Activated CD8-positive, alpha-beta T cell treated with anti-CD3 and anti-CD28 coated beads for 36 hours (primary cell): ENCODE data around the gene THADA. TPM values are rescaled to one million over a fixed set of nuclear protein-coding genes. Genes with fewer than 3 reads are reported as not detected.

Experiments used
- ATAC-seq: fragments of 200-7000 bp; cut with Tn5 transposase; one replicate; pipeline ENCODE4 v1.10.0; 2021; ENCODE audit warnings: mild to moderate bottlenecking, moderate library complexity
- CTCF ChIA-PET: fragments of 350-600 bp; sonication (Branson Sonifier 250); formaldehyde crosslinking; loops from one replicate; lab custom pipeline; 2021; ENCODE audit warnings: antibody characterized with exemption; lab: Charles Lee
- POLR2A ChIA-PET: fragments of 350-600 bp; sonication (Branson Sonifier 250); formaldehyde crosslinking; loops from one replicate; lab custom pipeline; 2021; ENCODE audit warnings: antibody characterized with exemption; lab: Charles Lee
- DNase-seq: peaks from one replicate; pipeline ENCODE4 v3.0.0-alpha.2; 2020
- H3K27ac Mint-ChIP-seq: one replicate; pipeline ENCODE4 v1.8.0; 2021; ENCODE audit warnings: mild to moderate bottlenecking, mixed read lengths
- H3K27me3 Mint-ChIP-seq: one replicate; pipeline ENCODE4 v1.8.0; 2021; ENCODE audit warnings: mixed read lengths
- H3K36me3 Mint-ChIP-seq: one replicate; pipeline ENCODE4 v1.8.0; 2021; ENCODE audit warnings: low read depth, mixed read lengths
- H3K4me1 Mint-ChIP-seq: one replicate; pipeline ENCODE4 v1.8.0; 2021; ENCODE audit warnings: low read depth, mixed read lengths
- H3K4me3 Mint-ChIP-seq: one replicate; pipeline ENCODE4 v1.8.0; 2021; ENCODE audit warnings: mild to moderate bottlenecking, moderate library complexity, mixed read lengths
- H3K9me3 Mint-ChIP-seq: one replicate; pipeline ENCODE4 v1.8.0; 2021; ENCODE audit warnings: mixed read lengths
- CTCF ChIP-seq: fragments of 200-600 bp; IDR thresholded peaks from one replicate; pipeline ENCODE4 v1.8.0; 2022; ENCODE audit warnings: antibody characterized with exemption, mild to moderate bottlenecking
- intact Hi-C: fragments of 100-400 bp; cut with micrococcal nuclease; formaldehyde crosslinking; loops from one replicate; pipeline ENCODE4 v1.10.0; 2022
- total RNA-seq, 2 experiments: library from RNA; stranded (reverse); gene quantifications; one replicate each; pipeline ENCODE4 v1.2.3, GENCODE V29; 2021

Gene THADA
- total RNA-seq, 2 experiments from 2014 or later = 31.3 to 31.6 TPM

GRCh38 chr2:43266711-43267111 is 329.1 kb downstream of the THADA start:
- ChIA-PET POLR2A (no interaction called here), CTCF (interaction anchor here (1.7 kb wide), 1 partner anchor 218 kb away, joined by 4 read pairs; no protein-coding TSS in a partner anchor)
- no peak for DNase-seq
- Mint-ChIP-seq H3K9me3 (no peaks in the 10 kb centered on the region), H3K27me3 (no peaks in the 10 kb centered on the region), H3K27ac (no peak overlapping the region), H3K4me1 (peaks cover 9% of the 10 kb centered on the region), H3K36me3 (peaks cover 5% of the 10 kb centered on the region), H3K4me3 (no peak overlapping the region)
- intact Hi-C loops = no loop called here
- ATAC-seq = no peak
- no peak for TF ChIP-seq CTCF

- intact Hi-C loops = no loop called here
- ATAC-seq = no peak
- POLR2A ChIA-PET = interaction anchor here (0.9 kb wide), 1 partner anchor 229 kb away, joined by 3 read pairs; no protein-coding TSS in a partner anchor
Measured at GRCh38 chr2:43265421-43265820, 330.4 kb downstream of the THADA start.

GRCh38 chr2:43265001-43265400 is 330.8 kb downstream of the THADA start:
- CTCF ChIA-PET = interaction anchor here (1.4 kb wide), 2 partner anchors 36 to 312 kb away, joined by 3 to 4 read pairs; no protein-coding TSS in a partner anchor
- intact Hi-C loops = no loop called here
- POLR2A ChIA-PET = interaction anchor here (0.9 kb wide), 1 partner anchor 229 kb away, joined by 3 read pairs; no protein-coding TSS in a partner anchor

More at GRCh38 chr2:43265421-43265820, 330.4 kb downstream of the THADA start:
- DNase-seq = no peak
- Mint-ChIP-seq H3K4me1 (peaks cover 8% of the 10 kb centered on the region), H3K27me3 (no peaks in the 10 kb centered on the region), H3K36me3 (peaks cover 5% of the 10 kb centered on the region), H3K27ac (no peak overlapping the region), H3K9me3 (no peaks in the 10 kb centered on the region), H3K4me3 (no peak overlapping the region)
- TF ChIP-seq CTCF = no peak
- CTCF ChIA-PET = interaction anchor here (1.4 kb wide), 2 partner anchors 36 to 312 kb away, joined by 3 to 4 read pairs; no protein-coding TSS in a partner anchor

GRCh38 chr2:43262951-43263350 is 332.9 kb downstream of the THADA start:
- Mint-ChIP-seq H3K36me3 (peaks cover 5% of the 10 kb centered on the region), H3K27me3 (no peaks in the 10 kb centered on the region), H3K27ac (no peak overlapping the region), H3K4me3 (no peak overlapping the region), H3K4me1 (no peaks in the 10 kb centered on the region), H3K9me3 (no peaks in the 10 kb centered on the region)
- ChIA-PET CTCF (interaction anchor here (1.0 to 1.3 kb wide), 2 partner anchors 16 to 33 kb away, joined by 3 read pairs; no protein-coding TSS in a partner anchor), POLR2A (no interaction called here)
- intact Hi-C loops = no loop called here
- TF ChIP-seq CTCF = no peak
- ATAC-seq (no peak), DNase-seq (no peak)

More at GRCh38 chr2:43265001-43265400, 330.8 kb downstream of the THADA start:
- DNase-seq (no peak), ATAC-seq (no peak)
- Mint-ChIP-seq H3K4me3 (no peak overlapping the region), H3K9me3 (no peaks in the 10 kb centered on the region), H3K4me1 (peaks cover 5% of the 10 kb centered on the region), H3K27me3 (no peaks in the 10 kb centered on the region), H3K36me3 (peaks cover 5% of the 10 kb centered on the region), H3K27ac (no peak overlapping the region)
- no peak for TF ChIP-seq CTCF

- H3K27ac Mint-ChIP-seq = no peak overlapping the region
- DNase-seq = no peak
- no peaks in the 10 kb centered on the region for H3K4me1 Mint-ChIP-seq
- ChIA-PET CTCF (interaction anchor here (1.2 to 1.3 kb wide), 2 partner anchors 15 to 223 kb away, joined by 3 read pairs; no protein-coding TSS in a partner anchor), POLR2A (no interaction called here)
- H3K27me3 Mint-ChIP-seq = no peaks in the 10 kb centered on the region
- no peak for ATAC-seq
- peaks cover 5% of the 10 kb centered on the region for H3K36me3 Mint-ChIP-seq
- H3K9me3 Mint-ChIP-seq = no peaks in the 10 kb centered on the region
- no peak overlapping the region for H3K4me3 Mint-ChIP-seq
- no peak for TF ChIP-seq CTCF
- intact Hi-C loops = no loop called here
Measured at GRCh38 chr2:43262239-43262638, 333.6 kb downstream of the THADA start.
